GM23338 (cell line): ENCODE data around the gene FTO.

Experiments used
- POLR2AphosphoS5 ChIP-seq: IDR thresholded peaks from 2 replicates; pipeline ENCODE4 v1.6.1; 2016; ENCODE audit warnings: antibody characterized with exemption, low read depth
- TF ChIP-seq, protein P1 (sequence below): IDR thresholded peaks from one replicate; pipeline ENCODE4 v1.6.1; 2018; ENCODE audit warnings: antibody characterized with exemption; ENCODE audit not compliant: unreplicated experiment

DNA sequence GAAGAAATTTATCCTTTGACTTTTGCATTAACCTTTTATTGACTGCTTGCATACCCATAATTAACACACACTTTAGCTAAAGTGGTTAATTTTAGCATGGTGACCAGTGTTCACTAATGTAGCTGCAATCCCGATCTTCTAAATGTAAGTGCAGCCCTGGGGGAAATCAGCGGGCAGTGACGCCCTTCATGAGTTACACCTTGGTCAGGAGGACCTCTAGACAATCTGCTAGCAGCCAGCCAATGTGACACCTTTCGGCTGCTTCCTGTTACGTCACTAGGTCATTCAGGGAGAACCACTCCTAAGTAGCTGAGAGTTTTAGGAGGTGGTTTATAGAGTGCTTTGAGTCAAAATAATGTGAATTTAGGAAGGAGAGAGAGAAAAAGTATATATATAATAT, 402.1 kb downstream of the FTO start:
- TF ChIP-seq, protein P1, sequence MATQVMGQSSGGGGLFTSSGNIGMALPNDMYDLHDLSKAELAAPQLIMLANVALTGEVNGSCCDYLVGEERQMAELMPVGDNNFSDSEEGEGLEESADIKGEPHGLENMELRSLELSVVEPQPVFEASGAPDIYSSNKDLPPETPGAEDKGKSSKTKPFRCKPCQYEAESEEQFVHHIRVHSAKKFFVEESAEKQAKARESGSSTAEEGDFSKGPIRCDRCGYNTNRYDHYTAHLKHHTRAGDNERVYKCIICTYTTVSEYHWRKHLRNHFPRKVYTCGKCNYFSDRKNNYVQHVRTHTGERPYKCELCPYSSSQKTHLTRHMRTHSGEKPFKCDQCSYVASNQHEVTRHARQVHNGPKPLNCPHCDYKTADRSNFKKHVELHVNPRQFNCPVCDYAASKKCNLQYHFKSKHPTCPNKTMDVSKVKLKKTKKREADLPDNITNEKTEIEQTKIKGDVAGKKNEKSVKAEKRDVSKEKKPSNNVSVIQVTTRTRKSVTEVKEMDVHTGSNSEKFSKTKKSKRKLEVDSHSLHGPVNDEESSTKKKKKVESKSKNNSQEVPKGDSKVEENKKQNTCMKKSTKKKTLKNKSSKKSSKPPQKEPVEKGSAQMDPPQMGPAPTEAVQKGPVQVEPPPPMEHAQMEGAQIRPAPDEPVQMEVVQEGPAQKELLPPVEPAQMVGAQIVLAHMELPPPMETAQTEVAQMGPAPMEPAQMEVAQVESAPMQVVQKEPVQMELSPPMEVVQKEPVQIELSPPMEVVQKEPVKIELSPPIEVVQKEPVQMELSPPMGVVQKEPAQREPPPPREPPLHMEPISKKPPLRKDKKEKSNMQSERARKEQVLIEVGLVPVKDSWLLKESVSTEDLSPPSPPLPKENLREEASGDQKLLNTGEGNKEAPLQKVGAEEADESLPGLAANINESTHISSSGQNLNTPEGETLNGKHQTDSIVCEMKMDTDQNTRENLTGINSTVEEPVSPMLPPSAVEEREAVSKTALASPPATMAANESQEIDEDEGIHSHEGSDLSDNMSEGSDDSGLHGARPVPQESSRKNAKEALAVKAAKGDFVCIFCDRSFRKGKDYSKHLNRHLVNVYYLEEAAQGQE: no peak
- TF ChIP-seq POLR2AphosphoS5: no peak
